HepG2 (cell line): ENCODE results near the gene APOBEC3B. TPM values are rescaled to one million over a fixed set of nuclear protein-coding genes. Genes with fewer than 3 reads are reported as not detected.
A peak's percentile ranks its signal among the peaks of the same experiment; 100 is the strongest.

Experiments used
- CC2D1A ChIP-seq: sonication (generic); formaldehyde crosslinking; IDR thresholded peaks from 2 replicates; pipeline ENCODE4 v1.8.1; 2023; ENCODE audit warnings: mild to moderate bottlenecking, missing genetic modification reagents
- FLYWCH1 ChIP-seq: sonication (generic); formaldehyde crosslinking; IDR thresholded peaks from 2 replicates; pipeline ENCODE4 v1.8.1; 2023; ENCODE audit warnings: mild to moderate bottlenecking, missing genetic modification reagents
- KMT2B ChIP-seq: IDR thresholded peaks from 2 replicates; pipeline ENCODE4 v1.6.1; 2016; ENCODE audit warnings: missing genetic modification reagents, missing compliant biosample characterization
- NFYB ChIP-seq: sonication (generic); formaldehyde crosslinking; IDR thresholded peaks from 2 replicates; pipeline ENCODE4 v1.4.0; 2020; ENCODE audit warnings: missing genetic modification reagents
- NKX3-1 ChIP-seq: sonication (generic); formaldehyde crosslinking; IDR thresholded peaks from 2 replicates; pipeline ENCODE4 v1.5.0; 2020; ENCODE audit warnings: missing genetic modification reagents
- PATZ1 ChIP-seq: sonication (generic); formaldehyde crosslinking; IDR thresholded peaks from 2 replicates; pipeline ENCODE4 v1.4.0; 2020; ENCODE audit warnings: missing genetic modification reagents
- PHF8 ChIP-seq: sonication (generic); formaldehyde crosslinking; IDR thresholded peaks from 2 replicates; pipeline ENCODE4 v1.5.0; 2020; ENCODE audit warnings: missing genetic modification reagents
- PTBP1 ChIP-seq: fragments of 200-400 bp; formaldehyde crosslinking; IDR thresholded peaks from 2 replicates; pipeline ENCODE4 v1.6.1; 2018; ENCODE audit warnings: low read length, low read depth; ENCODE audit not compliant: poor library complexity, severe bottlenecking
- SIN3B ChIP-seq: fragments of 150-350 bp; IDR thresholded peaks from 2 replicates; pipeline ENCODE4 v1.6.1; 2014; ENCODE audit warnings: low read length
- TRIM22 ChIP-seq: fragments of 450-650 bp; IDR thresholded peaks from 2 replicates; pipeline ENCODE4 v1.6.1; 2017
- ZNF160 ChIP-seq: sonication (generic); formaldehyde crosslinking; IDR thresholded peaks from 2 replicates; pipeline ENCODE4 v1.8.0; 2022; ENCODE audit warnings: mild to moderate bottlenecking, inconsistent platforms, missing genetic modification reagents
- ZNF761 ChIP-seq: sonication (generic); formaldehyde crosslinking; conservative IDR thresholded peaks from 2 replicates; pipeline ENCODE4 v1.4.0; 2020; ENCODE audit warnings: mild to moderate bottlenecking, missing genetic modification reagents
- ZNF839 ChIP-seq: sonication (generic); formaldehyde crosslinking; IDR thresholded peaks from 2 replicates; pipeline ENCODE4 v1.4.0; 2020; ENCODE audit warnings: missing genetic modification reagents, mild to moderate bottlenecking, borderline replicate concordance
- polyA plus RNA-seq, 8 experiments: library from polyadenylated mRNA; depleted of rRNA in 3 of 8; stranded (reverse) in 7 of 8; unstranded in 1 of 8; fragments of >200 nt; fragmentation: Illumina TruSeq in 4 of 8; extraction: Trizol in 4 of 8; gene quantifications; 2 replicates each; pipeline versions ENCODE4 v1.2.1 to v1.2.3, GENCODE V29; 2011 to 2016; ENCODE audit warnings: low read depth in 4 of 8, missing spikeins in 1 of 8, mixed read lengths in 1 of 8; ENCODE audit not compliant: insufficient read depth in 1 of 8
- total RNA-seq, 5 experiments: library from RNA; depleted of rRNA; stranded (reverse); fragments of >200 nt; fragmentation: Illumina TruSeq; extraction: Trizol; gene quantifications; 2 replicates each; pipeline ENCODE4 v1.2.3, GENCODE V29; 2016; ENCODE audit warnings: low read depth in 1 of 5
- TF ChIP-seq, protein P1 (sequence below), 2 experiments: sonication (generic) in 1 of 2; formaldehyde crosslinking in 1 of 2; IDR thresholded peaks; 2 replicates each; pipeline versions ENCODE4 v1.5.1 to v1.6.1; 2011 to 2020; ENCODE audit warnings: borderline replicate concordance in 1 of 2, low read depth in 1 of 2, low read length in 1 of 2, mild to moderate bottlenecking in 1 of 2, missing genetic modification reagents in 1 of 2, moderate library complexity in 1 of 2
- TF ChIP-seq, protein P2 (sequence below): sonication (generic); formaldehyde crosslinking; IDR thresholded peaks from 2 replicates; pipeline ENCODE4 v1.5.0; 2020; ENCODE audit warnings: missing genetic modification reagents
- TF ChIP-seq, protein P3 (sequence below): sonication (generic); formaldehyde crosslinking; IDR thresholded peaks from 2 replicates; pipeline ENCODE4 v1.8.1; 2022; ENCODE audit warnings: low read depth, mild to moderate bottlenecking, missing genetic modification reagents
- TF ChIP-seq, protein P4 (sequence below): IDR thresholded peaks from 2 replicates; pipeline ENCODE4 v1.6.1; 2018; ENCODE audit warnings: missing genetic modification reagents, mild to moderate bottlenecking, missing compliant biosample characterization

The APOBEC3B gene
- total and polyA plus RNA-seq, 2 of the 13 experiments (the other 11 are each of a cell fraction or from before 2014, with no cell fraction given): 6.7 to 8.8 TPM

DNA sequence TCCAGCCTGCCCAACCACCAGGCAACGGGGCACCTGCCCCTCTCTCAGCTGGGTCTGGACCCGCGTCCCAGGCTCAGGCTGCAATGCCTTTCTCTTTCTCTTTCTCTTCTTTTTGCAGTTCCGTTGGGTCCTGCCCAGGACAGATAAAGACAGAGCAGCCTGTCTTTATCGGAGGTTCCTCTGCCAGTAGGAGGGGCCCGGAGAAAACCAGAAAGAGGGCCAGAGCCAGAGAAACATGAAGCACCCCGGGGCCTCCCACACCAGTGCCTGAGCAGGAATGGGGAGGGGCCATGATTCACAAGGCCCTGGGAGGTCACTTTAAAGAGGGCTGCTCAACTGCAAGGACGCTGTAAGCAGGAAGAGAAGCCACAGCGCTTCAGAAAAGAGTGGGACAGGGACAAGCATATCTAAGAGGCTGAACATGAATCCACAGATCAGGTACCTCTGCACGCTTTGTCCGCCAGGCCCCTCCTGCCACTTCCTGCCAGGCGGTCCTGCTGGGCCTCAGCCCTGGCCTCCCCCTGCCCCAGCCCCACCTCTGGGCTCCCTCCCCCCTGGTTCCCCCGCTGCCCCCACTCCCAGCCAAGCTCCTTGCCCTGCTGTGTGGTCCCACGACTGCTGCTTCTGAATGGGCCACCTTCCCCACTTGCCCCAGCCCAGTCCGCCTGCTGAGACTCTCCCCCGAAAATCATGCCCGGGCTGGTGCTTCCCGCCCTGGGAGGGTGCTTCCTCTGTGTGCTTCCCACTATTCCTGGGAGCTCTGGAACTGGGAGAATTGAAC lies 32.0 kb downstream of the APOBEC3B start, which contains the start of gene APOBEC3C (continued):
- no peak for TF ChIP-seq KMT2B (CRISPR knock-in tag)
- TF ChIP-seq CC2D1A: no peak
- TF ChIP-seq ZNF160 (CRISPR knock-in tag): no peak
- no peak for TF ChIP-seq NFYB
- no peak for TF ChIP-seq NKX3-1
- TF ChIP-seq, protein P1, sequence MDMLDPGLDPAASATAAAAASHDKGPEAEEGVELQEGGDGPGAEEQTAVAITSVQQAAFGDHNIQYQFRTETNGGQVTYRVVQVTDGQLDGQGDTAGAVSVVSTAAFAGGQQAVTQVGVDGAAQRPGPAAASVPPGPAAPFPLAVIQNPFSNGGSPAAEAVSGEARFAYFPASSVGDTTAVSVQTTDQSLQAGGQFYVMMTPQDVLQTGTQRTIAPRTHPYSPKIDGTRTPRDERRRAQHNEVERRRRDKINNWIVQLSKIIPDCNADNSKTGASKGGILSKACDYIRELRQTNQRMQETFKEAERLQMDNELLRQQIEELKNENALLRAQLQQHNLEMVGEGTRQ (IDR thresholded peaks at IDR 0.05; ENCODE audit: low read depth, low read length): no peak
- TF ChIP-seq, protein P1 (CRISPR knock-in tag; IDR thresholded peaks at IDR 0.05; ENCODE audit: borderline replicate concordance): no peak
- TF ChIP-seq ZNF761: no peak
- TF ChIP-seq SIN3B: no peak
- peak; percentile 62 for TF ChIP-seq PATZ1 (CRISPR knock-in tag)
- no peak for TF ChIP-seq ZNF839
- no peak for TF ChIP-seq TRIM22
- peak; percentile 78 for TF ChIP-seq PHF8
- TF ChIP-seq, protein P2, sequence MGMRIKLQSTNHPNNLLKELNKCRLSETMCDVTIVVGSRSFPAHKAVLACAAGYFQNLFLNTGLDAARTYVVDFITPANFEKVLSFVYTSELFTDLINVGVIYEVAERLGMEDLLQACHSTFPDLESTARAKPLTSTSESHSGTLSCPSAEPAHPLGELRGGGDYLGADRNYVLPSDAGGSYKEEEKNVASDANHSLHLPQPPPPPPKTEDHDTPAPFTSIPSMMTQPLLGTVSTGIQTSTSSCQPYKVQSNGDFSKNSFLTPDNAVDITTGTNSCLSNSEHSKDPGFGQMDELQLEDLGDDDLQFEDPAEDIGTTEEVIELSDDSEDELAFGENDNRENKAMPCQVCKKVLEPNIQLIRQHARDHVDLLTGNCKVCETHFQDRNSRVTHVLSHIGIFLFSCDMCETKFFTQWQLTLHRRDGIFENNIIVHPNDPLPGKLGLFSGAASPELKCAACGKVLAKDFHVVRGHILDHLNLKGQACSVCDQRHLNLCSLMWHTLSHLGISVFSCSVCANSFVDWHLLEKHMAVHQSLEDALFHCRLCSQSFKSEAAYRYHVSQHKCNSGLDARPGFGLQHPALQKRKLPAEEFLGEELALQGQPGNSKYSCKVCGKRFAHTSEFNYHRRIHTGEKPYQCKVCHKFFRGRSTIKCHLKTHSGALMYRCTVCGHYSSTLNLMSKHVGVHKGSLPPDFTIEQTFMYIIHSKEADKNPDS (CRISPR knock-in tag): no peak
- TF ChIP-seq, protein P3, sequence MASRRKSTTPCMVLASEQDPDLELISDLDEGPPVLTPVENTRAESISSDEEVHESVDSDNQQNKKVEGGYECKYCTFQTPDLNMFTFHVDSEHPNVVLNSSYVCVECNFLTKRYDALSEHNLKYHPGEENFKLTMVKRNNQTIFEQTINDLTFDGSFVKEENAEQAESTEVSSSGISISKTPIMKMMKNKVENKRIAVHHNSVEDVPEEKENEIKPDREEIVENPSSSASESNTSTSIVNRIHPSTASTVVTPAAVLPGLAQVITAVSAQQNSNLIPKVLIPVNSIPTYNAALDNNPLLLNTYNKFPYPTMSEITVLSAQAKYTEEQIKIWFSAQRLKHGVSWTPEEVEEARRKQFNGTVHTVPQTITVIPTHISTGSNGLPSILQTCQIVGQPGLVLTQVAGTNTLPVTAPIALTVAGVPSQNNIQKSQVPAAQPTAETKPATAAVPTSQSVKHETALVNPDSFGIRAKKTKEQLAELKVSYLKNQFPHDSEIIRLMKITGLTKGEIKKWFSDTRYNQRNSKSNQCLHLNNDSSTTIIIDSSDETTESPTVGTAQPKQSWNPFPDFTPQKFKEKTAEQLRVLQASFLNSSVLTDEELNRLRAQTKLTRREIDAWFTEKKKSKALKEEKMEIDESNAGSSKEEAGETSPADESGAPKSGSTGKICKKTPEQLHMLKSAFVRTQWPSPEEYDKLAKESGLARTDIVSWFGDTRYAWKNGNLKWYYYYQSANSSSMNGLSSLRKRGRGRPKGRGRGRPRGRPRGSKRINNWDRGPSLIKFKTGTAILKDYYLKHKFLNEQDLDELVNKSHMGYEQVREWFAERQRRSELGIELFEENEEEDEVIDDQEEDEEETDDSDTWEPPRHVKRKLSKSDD: no peak
- TF ChIP-seq FLYWCH1: no peak
- TF ChIP-seq, protein P4, sequence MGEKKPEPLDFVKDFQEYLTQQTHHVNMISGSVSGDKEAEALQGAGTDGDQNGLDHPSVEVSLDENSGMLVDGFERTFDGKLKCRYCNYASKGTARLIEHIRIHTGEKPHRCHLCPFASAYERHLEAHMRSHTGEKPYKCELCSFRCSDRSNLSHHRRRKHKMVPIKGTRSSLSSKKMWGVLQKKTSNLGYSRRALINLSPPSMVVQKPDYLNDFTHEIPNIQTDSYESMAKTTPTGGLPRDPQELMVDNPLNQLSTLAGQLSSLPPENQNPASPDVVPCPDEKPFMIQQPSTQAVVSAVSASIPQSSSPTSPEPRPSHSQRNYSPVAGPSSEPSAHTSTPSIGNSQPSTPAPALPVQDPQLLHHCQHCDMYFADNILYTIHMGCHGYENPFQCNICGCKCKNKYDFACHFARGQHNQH (CRISPR knock-in tag): no peak
- TF ChIP-seq PTBP1: no peak
